A172 (cell line): ENCODE measurements around the gene XPO4. TPM values are rescaled to one million over a fixed set of nuclear protein-coding genes. Genes with fewer than 3 reads are reported as not detected.

ENCODE experiments used
- DNase-seq: peaks from one replicate; pipeline ENCODE4 v3.0.0-alpha.2; 2015; ENCODE audit warnings: low spot score
- total RNA-seq: library from RNA; depleted of rRNA; stranded (reverse); fragments of >200 nt; shearing (Covaris generic); gene quantifications from 2 replicates; pipeline ENCODE4 v1.2.3, GENCODE V29; 2014; rRNA removed

XPO4 gene
- total RNA-seq, 1 experiment from 2014 or later, result 25.0 TPM

DNA sequence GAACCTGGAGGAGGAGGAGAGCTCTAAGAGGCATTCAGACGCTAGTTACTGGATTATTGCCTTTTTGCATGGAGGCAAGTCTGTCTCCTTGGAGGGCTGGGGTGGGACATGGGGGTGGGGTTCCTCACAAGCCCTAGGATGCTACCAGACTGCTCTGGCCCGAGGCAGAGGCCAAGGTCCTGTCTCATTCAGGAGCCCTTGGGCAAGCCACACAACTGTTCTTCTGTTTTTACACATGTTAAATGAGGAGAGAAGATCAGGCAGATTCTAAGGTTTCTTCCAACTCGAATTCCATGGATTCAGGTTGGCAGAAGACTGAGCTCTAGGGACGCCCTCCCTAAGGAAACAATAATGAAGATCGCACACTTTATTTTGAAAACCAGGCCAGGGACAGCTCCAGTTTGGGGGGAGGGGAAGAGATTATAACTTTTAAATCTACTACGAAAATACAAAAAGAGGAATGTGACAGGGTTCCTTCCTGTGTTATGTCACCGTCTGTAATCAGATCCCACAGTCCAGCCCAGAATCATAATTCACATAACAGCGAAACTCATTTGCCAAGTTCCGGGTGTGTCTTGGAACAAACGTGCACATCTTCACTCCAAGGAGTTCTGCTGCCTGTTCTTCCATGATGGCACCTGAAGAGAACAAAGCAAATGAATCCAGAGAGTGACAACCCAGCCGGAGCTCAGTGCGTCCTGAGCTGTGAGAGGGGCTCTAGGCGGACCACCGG, 173.8 kb downstream of the XPO4 start:
- DNase-seq, result no peak

DNA sequence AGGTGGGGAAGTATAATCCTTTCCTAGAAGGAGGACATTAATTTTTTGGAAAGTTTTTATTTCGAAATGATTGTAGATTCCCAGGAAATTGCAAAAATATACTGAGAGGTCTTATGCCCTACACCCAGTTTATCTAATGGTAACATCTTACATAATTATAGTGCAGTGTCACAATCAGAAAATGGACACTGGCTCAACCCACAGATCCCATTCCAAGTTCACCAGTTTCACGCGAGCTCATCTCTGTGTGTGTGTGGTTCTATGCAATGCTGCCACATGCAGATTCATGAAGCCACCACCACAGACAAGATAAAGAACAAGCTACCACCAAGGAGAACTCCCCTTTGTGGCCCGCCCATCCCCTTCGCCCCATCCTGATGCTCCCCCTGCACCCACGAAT, 174.7 kb downstream of the XPO4 start:
- no peak for DNase-seq

Other genes with a start within 250 kb of the XPO4 start
- gene IL17D, start 199.0 kb downstream of the XPO4 start, total RNA-seq, result 0.34 and 2.2 TPM in 2 replicates
- gene EEF1AKMT1, start 128.8 kb downstream of the XPO4 start, total RNA-seq, result 10.7 and 16.8 TPM in 2 replicates
- 12.1 and 13.5 TPM in 2 replicates for gene LATS2, start 158.8 kb upstream of the XPO4 start, total RNA-seq
- gene SAP18, start 237.4 kb upstream of the XPO4 start, total RNA-seq, result 82.3 and 133 TPM in 2 replicates